PC-3 (cell line): ENCODE results near the gene NECTIN3. TPM values are rescaled to one million over a fixed set of nuclear protein-coding genes. Genes with fewer than 3 reads are reported as not detected.

Experiments used
- ATAC-seq: fragments of 200-7000 bp; cut with Tn5 transposase; 2 replicates; pipeline ENCODE4 v1.9.1; 2020; ENCODE audit warnings: mild to moderate bottlenecking, moderate library complexity
- BruUV-seq: library from RNA; stranded (reverse); fragments of 400-500 nt; replicated peaks from 2 replicates; lab custom pipeline; 2021; lab: Mats Ljungman, UMichigan
- CTCF ChIA-PET: fragments of 300-600 bp; sonication (Branson Sonifier 250); formaldehyde crosslinking; loops from one replicate; lab custom pipeline; 2022; ENCODE audit warnings: antibody characterized with exemption; lab: Charles Lee
- POLR2A ChIA-PET: fragments of 300-600 bp; sonication (Branson Sonifier 250); formaldehyde crosslinking; loops from one replicate; lab custom pipeline; 2022; ENCODE audit warnings: antibody characterized with exemption; ENCODE audit not compliant: unreplicated experiment; lab: Charles Lee
- DNase-seq: peaks from one replicate; pipeline ENCODE4 v3.0.0-alpha.2; 2015
- H2AFZ ChIP-seq: fragments of 300-600 bp; sonication (generic); 2 replicates; pipeline ENCODE4 v1.6.0; 2016; ENCODE audit warnings: antibody characterized with exemption, low read length
- H3F3A ChIP-seq: fragments of 300-600 bp; sonication (generic); one replicate; pipeline ENCODE4 v1.6.0; 2017; ENCODE audit warnings: antibody characterized with exemption, low read length, control low read depth, mild to moderate bottlenecking; ENCODE audit not compliant: unreplicated experiment
- H3K27ac ChIP-seq: fragments of 300-600 bp; sonication (generic); 2 replicates; pipeline ENCODE4 v1.5.1; 2016; ENCODE audit warnings: mild to moderate bottlenecking, low read length
- H3K27me3 ChIP-seq: fragments of 300-600 bp; sonication (generic); 2 replicates; pipeline ENCODE4 v1.6.1; 2016; ENCODE audit warnings: low read length, mixed read lengths
- H3K36me3 ChIP-seq: fragments of 300-600 bp; sonication (generic); 2 replicates; pipeline ENCODE4 v1.6.1; 2016; ENCODE audit warnings: low read depth, mixed run types, low read length, mixed read lengths
- H3K4me1 ChIP-seq: fragments of 300-600 bp; sonication (generic); 2 replicates; pipeline ENCODE4 v1.5.1; 2016; ENCODE audit warnings: low read length; ENCODE audit not compliant: insufficient read depth
- H3K4me2 ChIP-seq: fragments of 300-600 bp; sonication (generic); 2 replicates; pipeline ENCODE4 v1.6.0; 2016; ENCODE audit warnings: low read length
- H3K4me3 ChIP-seq: fragments of 300-600 bp; sonication (generic); 2 replicates; pipeline ENCODE4 v1.5.1; 2016; ENCODE audit warnings: mild to moderate bottlenecking, low read length, mixed read lengths
- H3K79me2 ChIP-seq: fragments of 300-600 bp; sonication (generic); 2 replicates; pipeline ENCODE4 v1.6.1; 2017; ENCODE audit warnings: low read length, mixed read lengths
- H3K9ac ChIP-seq: fragments of 300-600 bp; sonication (generic); 2 replicates; pipeline ENCODE4 v1.6.0; 2016; ENCODE audit warnings: mild to moderate bottlenecking, low read length
- H3K9me2 ChIP-seq: fragments of 300-600 bp; sonication (generic); replicated peaks from 2 replicates; pipeline ENCODE4 v1.6.1; 2016; ENCODE audit warnings: mixed run types, low read length, mixed read lengths
- H3K9me3 ChIP-seq: fragments of 300-600 bp; sonication (generic); 2 replicates; pipeline ENCODE4 v1.6.1; 2016; ENCODE audit warnings: low read length, mixed read lengths
- H4K20me1 ChIP-seq: fragments of 300-600 bp; sonication (generic); 2 replicates; pipeline ENCODE4 v1.6.1; 2016; ENCODE audit warnings: low read length, mixed read lengths
- EZH2 ChIP-seq: fragments of 300-600 bp; sonication (generic); IDR thresholded peaks from one replicate; pipeline ENCODE4 v1.6.1; 2017; ENCODE audit warnings: antibody characterized with exemption, mild to moderate bottlenecking, low read length; ENCODE audit not compliant: unreplicated experiment
- EZH2phosphoT487 ChIP-seq: fragments of 300-600 bp; sonication (generic); IDR thresholded peaks from 2 replicates; pipeline ENCODE4 v1.6.1; 2018; ENCODE audit warnings: mild to moderate bottlenecking, antibody characterized with exemption, low read length, borderline replicate concordance
- intact Hi-C: fragments of 100-400 bp; cut with micrococcal nuclease; formaldehyde crosslinking; loops from 2 replicates; pipeline ENCODE4 v1.9.0; 2023
- total RNA-seq: library from RNA; depleted of rRNA; stranded (reverse); fragments of >200 nt; gene quantifications from 2 replicates; pipeline ENCODE4 v1.2.3, GENCODE V29; 2014
- TF ChIP-seq, protein P1 (sequence below): fragments of 300-600 bp; sonication (generic); conservative IDR thresholded peaks from 2 replicates; pipeline ENCODE4 v1.5.1; 2017; ENCODE audit warnings: antibody characterized with exemption, low read depth, mild to moderate bottlenecking, low read length

The NECTIN3 gene
- total RNA-seq, 1 experiment from 2014 or later, result 12.8 TPM

DNA sequence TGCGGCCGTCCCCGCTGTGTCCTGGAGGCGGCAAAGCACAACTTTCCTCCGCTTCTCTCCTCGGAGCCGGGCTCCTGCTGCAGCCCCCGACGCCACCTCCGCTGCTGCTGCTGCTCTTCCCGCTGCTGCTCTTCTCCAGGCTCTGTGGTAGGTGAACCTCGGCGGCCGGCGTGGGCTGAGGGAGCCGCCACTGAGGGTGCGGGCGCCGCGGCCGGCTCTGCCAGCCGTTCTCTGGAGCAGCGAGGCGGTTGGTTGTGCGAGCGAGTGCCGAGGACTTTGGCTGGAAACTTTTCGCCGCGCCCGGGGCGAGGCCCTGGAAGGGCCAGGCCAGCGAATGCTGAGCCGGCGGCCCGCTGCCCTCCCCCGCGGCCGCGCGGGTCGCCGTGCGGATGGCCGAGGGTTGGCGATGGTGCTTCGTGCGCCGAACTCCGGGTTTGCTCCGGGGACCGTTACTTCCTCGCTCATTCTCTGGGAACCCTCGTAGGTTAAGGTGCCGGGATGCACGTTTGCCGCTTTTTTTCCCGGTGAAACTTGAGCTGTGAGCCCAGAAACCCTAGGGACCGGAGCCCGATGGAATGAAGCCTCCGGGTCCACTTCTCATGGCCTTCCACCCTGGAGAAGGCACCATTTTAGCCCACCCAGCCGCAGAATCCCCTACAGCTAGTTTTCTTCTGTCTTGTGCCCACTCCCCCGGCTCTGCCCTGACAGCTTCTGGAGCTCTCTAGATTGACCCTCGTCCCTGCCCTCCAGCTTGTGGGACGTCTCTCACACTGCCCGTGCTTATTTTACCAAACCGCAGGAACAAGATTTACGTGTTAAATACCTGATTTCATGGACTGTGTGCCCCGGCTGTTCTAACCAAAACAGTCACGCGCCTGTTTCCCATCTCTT lies 660 bp downstream of the NECTIN3 start:
- H3K4me1 ChIP-seq, result peaks cover 16% of the 10 kb centered on the region
- H3K27me3 ChIP-seq, result no peaks in the 10 kb centered on the region
- H3K27ac ChIP-seq, result no peak overlapping the region
- H2AFZ ChIP-seq, result peak overlapping the region; percentile 92
- H3K9me3 ChIP-seq, result no peaks in the 10 kb centered on the region
- POLR2A ChIA-PET, result no interaction called here
- H4K20me1 ChIP-seq, result peaks cover 9% of the 10 kb centered on the region
- intact Hi-C loops, result loop anchor here (5.0 to 10.0 kb wide), 6 partner anchors 65 to 1267 kb away; no protein-coding TSS in a partner anchor
- H3K9ac ChIP-seq, result peak overlapping the region; percentile 73
- H3F3A ChIP-seq, result no peaks in the 10 kb centered on the region
- H3K4me2 ChIP-seq, result peak overlapping the region; percentile 90
- CTCF ChIA-PET, result no interaction called here
- no peaks in the 10 kb centered on the region for H3K9me2 ChIP-seq
- peak; percentile 12 for ATAC-seq
- TF ChIP-seq EZH2 (no peak), EZH2phosphoT487 (no peak)
- TF ChIP-seq, protein P1, sequence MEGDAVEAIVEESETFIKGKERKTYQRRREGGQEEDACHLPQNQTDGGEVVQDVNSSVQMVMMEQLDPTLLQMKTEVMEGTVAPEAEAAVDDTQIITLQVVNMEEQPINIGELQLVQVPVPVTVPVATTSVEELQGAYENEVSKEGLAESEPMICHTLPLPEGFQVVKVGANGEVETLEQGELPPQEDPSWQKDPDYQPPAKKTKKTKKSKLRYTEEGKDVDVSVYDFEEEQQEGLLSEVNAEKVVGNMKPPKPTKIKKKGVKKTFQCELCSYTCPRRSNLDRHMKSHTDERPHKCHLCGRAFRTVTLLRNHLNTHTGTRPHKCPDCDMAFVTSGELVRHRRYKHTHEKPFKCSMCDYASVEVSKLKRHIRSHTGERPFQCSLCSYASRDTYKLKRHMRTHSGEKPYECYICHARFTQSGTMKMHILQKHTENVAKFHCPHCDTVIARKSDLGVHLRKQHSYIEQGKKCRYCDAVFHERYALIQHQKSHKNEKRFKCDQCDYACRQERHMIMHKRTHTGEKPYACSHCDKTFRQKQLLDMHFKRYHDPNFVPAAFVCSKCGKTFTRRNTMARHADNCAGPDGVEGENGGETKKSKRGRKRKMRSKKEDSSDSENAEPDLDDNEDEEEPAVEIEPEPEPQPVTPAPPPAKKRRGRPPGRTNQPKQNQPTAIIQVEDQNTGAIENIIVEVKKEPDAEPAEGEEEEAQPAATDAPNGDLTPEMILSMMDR, result no peak
- H3K4me3 ChIP-seq, result peak overlapping the region; percentile 99
- peak; percentile 26 for DNase-seq
- no peaks in the 10 kb centered on the region for H3K36me3 ChIP-seq
- BruUV-seq, result no TSS peak
- peaks cover 52% of the 10 kb centered on the region for H3K79me2 ChIP-seq

DNA sequence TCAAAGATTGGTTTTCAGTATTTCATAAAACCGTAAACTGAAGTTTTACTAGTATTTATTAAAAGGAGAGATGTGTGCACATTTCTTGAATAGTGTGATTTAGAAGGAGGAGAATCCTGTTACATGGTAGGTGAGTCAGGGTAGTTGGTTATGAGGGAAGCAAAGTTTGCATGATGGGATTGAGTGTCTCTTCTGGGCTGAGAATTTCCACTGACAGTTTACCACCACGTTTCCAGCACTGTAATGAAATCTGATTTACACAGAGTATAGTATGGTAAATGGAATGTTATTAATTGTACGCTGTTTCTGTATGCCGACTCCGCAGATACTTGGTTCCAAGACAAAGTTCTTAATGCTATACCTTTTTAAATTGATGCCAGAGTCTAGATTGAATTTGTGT lies 1.6 kb downstream of the NECTIN3 start:
- TF ChIP-seq EZH2phosphoT487 (no peak), EZH2 (no peak)
- TF ChIP-seq, protein P1, result no peak
- Histone ChIP-seq H2AFZ (peak overlapping the region; percentile 92), H3K9ac (peak overlapping the region; percentile 73), H3K36me3 (no peaks in the 10 kb centered on the region), H3K27ac (no peak overlapping the region), H3K4me3 (peak overlapping the region; percentile 99), H3K9me3 (no peaks in the 10 kb centered on the region), H3K27me3 (no peaks in the 10 kb centered on the region), H3K4me2 (peak overlapping the region; percentile 90), H3K9me2 (no peaks in the 10 kb centered on the region), H3F3A (no peaks in the 10 kb centered on the region), H4K20me1 (peaks cover 9% of the 10 kb centered on the region), H3K4me1 (peaks cover 16% of the 10 kb centered on the region), H3K79me2 (peaks cover 61% of the 10 kb centered on the region)
- intact Hi-C loops, result loop anchor here (5.0 to 10.0 kb wide), 6 partner anchors 66 to 1268 kb away; no protein-coding TSS in a partner anchor
- peak; percentile 9 for ATAC-seq
- BruUV-seq, result TSS peak; percentile 46
- ChIA-PET POLR2A (interaction anchor here (0.6 kb wide), 1 partner anchor 595 kb away, joined by 3 read pairs; no protein-coding TSS in a partner anchor), CTCF (no interaction called here)
- peak; percentile 37 for DNase-seq
